PC-3 (cell line): Measurements from ENCODE around the gene CNN1.

ENCODE experiments used
- CTCF ChIP-seq: fragments of 300-600 bp; sonication (generic); conservative IDR thresholded peaks from 2 replicates; pipeline ENCODE4 v1.5.1; 2017; ENCODE audit warnings: antibody characterized with exemption, low read depth, mild to moderate bottlenecking, low read length
- EZH2 ChIP-seq: fragments of 300-600 bp; sonication (generic); IDR thresholded peaks from one replicate; pipeline ENCODE4 v1.6.1; 2017; ENCODE audit warnings: antibody characterized with exemption, mild to moderate bottlenecking, low read length; ENCODE audit not compliant: unreplicated experiment
- EZH2phosphoT487 ChIP-seq: fragments of 300-600 bp; sonication (generic); IDR thresholded peaks from 2 replicates; pipeline ENCODE4 v1.6.1; 2018; ENCODE audit warnings: mild to moderate bottlenecking, antibody characterized with exemption, low read length, borderline replicate concordance

GRCh38 chr19:11538232-11539036 lies at the start of gene CNN1:
- no peak for TF ChIP-seq CTCF
- no peak for TF ChIP-seq EZH2phosphoT487
- TF ChIP-seq EZH2, result no peak
